Testis (tissue), 3 donors: ENCODE results near the gene PVALEF. TPM values are rescaled to one million over a fixed set of nuclear protein-coding genes. Genes with fewer than 3 reads are reported as not detected.
A peak's percentile ranks its signal among the peaks of the same experiment; 100 is the strongest.
"Not testable (repeated sequence)": the region's sequence is repeated elsewhere in the genome, so short reads cannot be mapped to it uniquely, and the experiment has no call there.

ENCODE experiments used
- DNase-seq: peaks from one replicate; pipeline ENCODE4 v3.0.0-alpha.2; 2019
- H3K27ac ChIP-seq, 2 donors: fragments of 200-600 bp; sonication (generic); one replicate each; pipeline ENCODE4 v1.5.1; 2019
- H3K27me3 ChIP-seq: fragments of 200-600 bp; sonication (generic); one replicate; pipeline ENCODE4 v1.5.1; 2019
- H3K36me3 ChIP-seq: fragments of 200-600 bp; sonication (generic); one replicate; pipeline ENCODE4 v1.5.1; 2017; ENCODE audit warnings: low read depth; ENCODE audit errors: missing control alignments
- H3K4me1 ChIP-seq: fragments of 200-600 bp; sonication (generic); one replicate; pipeline ENCODE4 v1.5.1; 2019
- H3K4me3 ChIP-seq, 2 donors: fragments of 200-600 bp; sonication (generic); one replicate each; pipeline ENCODE4 v1.5.1; 2017 to 2019
- H3K9me3 ChIP-seq: fragments of 200-600 bp; sonication (generic); one replicate; pipeline ENCODE4 v1.5.1; 2017
- CTCF ChIP-seq, 3 experiments: fragments of 450-650 bp in 2 of 3; fragments of 200-600 bp in 1 of 3; sonication (generic) in 1 of 3; IDR thresholded peaks; one replicate each; pipeline ENCODE4 v1.5.1; 2016 to 2019; ENCODE audit warnings: antibody characterized with exemption in 3 of 3, mild to moderate bottlenecking in 2 of 3, moderate library complexity in 1 of 3
- POLR2A ChIP-seq: fragments of 450-650 bp; IDR thresholded peaks from one replicate; pipeline ENCODE4 v1.6.1; 2017; ENCODE audit warnings: antibody characterized with exemption, mild to moderate bottlenecking, moderate library complexity
- WGBS, 2 donors: methylation state at CpG; one replicate each; pipeline ENCODE4 v1.1.5; 2018; 5-methylcytosine and 5-hydroxymethylcytosine counted together
- intact Hi-C: fragments of 100-400 bp; cut with DNase I; formaldehyde crosslinking; loops from one replicate; pipeline ENCODE4 v1.15.1; 2023; ENCODE audit warnings: low total_unique reads
- polyA plus RNA-seq: library from polyadenylated mRNA; stranded (reverse); fragments of 350-450 nt; fragmentation: Illumina TruSeq; extraction: RNeasy Lipid Tissue Mini Kit (QIAGEN cat#74804); gene quantifications from one replicate; pipeline ENCODE4 v1.2.3, GENCODE V29; 2014; ENCODE audit warnings: low read depth, low replicate concordance; ENCODE audit not compliant: insufficient read depth
- total RNA-seq, 2 donors: library from RNA; depleted of rRNA; stranded (reverse); fragments of >200 nt; gene quantifications; one replicate each; pipeline ENCODE4 v1.2.3, GENCODE V29; 2016

Gene PVALEF
- total and polyA plus RNA-seq, 3 donors from 2014 or later: not detected

GRCh38 chr17:81223762-81224130, 58.4 kb downstream of the PVALEF start:
- Histone ChIP-seq H3K27me3 (no peaks in the 10 kb centered on the region), H3K4me1 (peaks cover 21% of the 10 kb centered on the region), H3K36me3 (no peaks in the 10 kb centered on the region), H3K27ac (peak overlapping the region in 1 of 2 donors; percentile 37), H3K9me3 (no peaks in the 10 kb centered on the region), H3K4me3 (peak overlapping the region; percentile 32 to 80)
- intact Hi-C loops: no loop called here
- TF ChIP-seq POLR2A (no peak), CTCF (IDR thresholded peaks at IDR 0.05) (no peak)
- 18 to 35% methylated on average over 11 of the region's 11 CpGs for WGBS, 2 donors
- peak; percentile 38 for DNase-seq

- H3K36me3 ChIP-seq, H3K9me3 ChIP-seq, intact Hi-C loops, H3K4me3 ChIP-seq, H3K27ac ChIP-seq, H3K27me3 ChIP-seq, DNase-seq: not testable (repeated sequence)
- WGBS, 2 donors: 82 to 86% methylated on average over 2 of the region's 2 CpGs
- peaks cover 15% of the 10 kb centered on the region for H3K4me1 ChIP-seq
Observed at GRCh38 chr17:81227630-81228029, 62.3 kb downstream of the PVALEF start.

GRCh38 chr17:81228420-81228819, 63.1 kb downstream of the PVALEF start:
- intact Hi-C loops: no loop called here
- peak overlapping the region in 1 of 2 donors; percentile 18 for H3K27ac ChIP-seq
- no peaks in the 10 kb centered on the region for H3K36me3 ChIP-seq
- no peak for DNase-seq
- no peaks in the 10 kb centered on the region for H3K9me3 ChIP-seq
- H3K4me1 ChIP-seq: peaks cover 13% of the 10 kb centered on the region
- H3K4me3 ChIP-seq: no peak overlapping the region
- WGBS, 2 donors: 61 to 62% methylated on average over 7 to 9 of the region's 9 CpGs
- no peaks in the 10 kb centered on the region for H3K27me3 ChIP-seq
- TF ChIP-seq POLR2A (no peak), CTCF (IDR thresholded peaks at IDR 0.05) (no peak)

- 66% methylated on average over 20 to 21 of the region's 32 CpGs for WGBS, 2 donors
- TF ChIP-seq POLR2A: no peak
- TF ChIP-seq CTCF (IDR thresholded peaks at IDR 0.05): no peak
- no peaks in the 10 kb centered on the region for H3K9me3 ChIP-seq
- intact Hi-C loops: no loop called here
- no peak for DNase-seq
- no peak overlapping the region for H3K4me3 ChIP-seq
- no peaks in the 10 kb centered on the region for H3K27me3 ChIP-seq
- H3K4me1 ChIP-seq: peaks cover 8% of the 10 kb centered on the region
- H3K27ac ChIP-seq: peak overlapping the region in 1 of 2 donors; percentile 18
- H3K36me3 ChIP-seq: no peaks in the 10 kb centered on the region
Observed at GRCh38 chr17:81228834-81229665, 63.7 kb downstream of the PVALEF start.

- intact Hi-C loops: no loop called here
Observed at GRCh38 chr17:81229666-81229920, 64.3 kb downstream of the PVALEF start.

More at GRCh38 chr17:81229666-81229920, 64.3 kb downstream of the PVALEF start:
- WGBS, 2 donors: 89 to 93% methylated on average over 11 to 14 of the region's 14 CpGs
- no peak overlapping the region for H3K27ac ChIP-seq
- TF ChIP-seq CTCF (IDR thresholded peaks at IDR 0.05) (no peak), POLR2A (no peak)
- H3K4me1 ChIP-seq: peaks cover 8% of the 10 kb centered on the region
- no peaks in the 10 kb centered on the region for H3K27me3 ChIP-seq
- no peak for DNase-seq
- no peak overlapping the region for H3K4me3 ChIP-seq
- no peaks in the 10 kb centered on the region for H3K9me3 ChIP-seq
- no peaks in the 10 kb centered on the region for H3K36me3 ChIP-seq
